Germinal center (tissue), 1 donor: ENCODE data around the gene RUNX1.

Experiments
- DNase-seq: peaks from one replicate; pipeline ENCODE4 v3.0.0; 2012; ENCODE audit warnings: mixed read lengths, low spot score

RUNX1 gene

GRCh38 chr21:35048706-35049617 is at the start of gene RUNX1:
Gene RUNX1, minus strand, starts transcription at chr21:35049302.
- DNase-seq, result peak; percentile 83

GRCh38 chr21:35097525-35097924 is 48.4 kb upstream of the RUNX1 start:
- DNase-seq, result no peak

- no peak for DNase-seq
These were observed 47.9 kb upstream of the RUNX1 start for GRCh38 chr21:35096959-35097358.

GRCh38 chr21:35095859-35096291 is 46.8 kb upstream of the RUNX1 start:
- DNase-seq, result no peak

GRCh38 chr21:35093514-35093913 is 44.4 kb upstream of the RUNX1 start:
- no peak for DNase-seq

- DNase-seq, result no peak
These were observed 42.4 kb upstream of the RUNX1 start for GRCh38 chr21:35091496-35091895.

- DNase-seq, result no peak
These were observed 41.3 kb upstream of the RUNX1 start for GRCh38 chr21:35090403-35090802.

GRCh38 chr21:35088319-35088771 is 39.2 kb upstream of the RUNX1 start:
- DNase-seq, result no peak

GRCh38 chr21:35086357-35086756 is 37.3 kb upstream of the RUNX1 start:
- no peak for DNase-seq

- no peak for DNase-seq
These were observed 35.8 kb upstream of the RUNX1 start for GRCh38 chr21:35084869-35085268.

- no peak for DNase-seq
These were observed 34.1 kb upstream of the RUNX1 start for GRCh38 chr21:35083246-35083645.

GRCh38 chr21:35081861-35082260 is 32.8 kb upstream of the RUNX1 start:
- DNase-seq, result no peak

GRCh38 chr21:35079181-35079580 is 30.1 kb upstream of the RUNX1 start:
- no peak for DNase-seq

GRCh38 chr21:35077975-35078374 is 28.9 kb upstream of the RUNX1 start:
- DNase-seq, result no peak

GRCh38 chr21:35077466-35077865 is 28.4 kb upstream of the RUNX1 start:
- DNase-seq, result no peak

GRCh38 chr21:35075546-35075945 is 26.4 kb upstream of the RUNX1 start:
- DNase-seq, result no peak

- DNase-seq, result no peak
These were observed 23.9 kb upstream of the RUNX1 start for GRCh38 chr21:35072960-35073359.

- DNase-seq, result no peak
These were observed 23.5 kb upstream of the RUNX1 start for GRCh38 chr21:35072557-35072956.

GRCh38 chr21:35071347-35071746 is 22.2 kb upstream of the RUNX1 start:
- DNase-seq, result no peak

GRCh38 chr21:35070436-35070835 is 21.3 kb upstream of the RUNX1 start:
- DNase-seq, result no peak

GRCh38 chr21:35066824-35067223 is 17.7 kb upstream of the RUNX1 start:
- DNase-seq, result no peak

GRCh38 chr21:35063428-35064172 is 14.5 kb upstream of the RUNX1 start:
- no peak for DNase-seq

GRCh38 chr21:35062016-35062415 is 12.9 kb upstream of the RUNX1 start:
- no peak for DNase-seq
